ENCODE data around the gene IGSF11. TPM values are rescaled to one million over a fixed set of nuclear protein-coding genes. Genes with fewer than 3 reads are reported as not detected.

IGSF11 gene
- total and polyA plus RNA-seq, 2 of the 4 experiments (the other 2 are of a cell fraction): 0.18 TPM; not detected in 1

DNA sequence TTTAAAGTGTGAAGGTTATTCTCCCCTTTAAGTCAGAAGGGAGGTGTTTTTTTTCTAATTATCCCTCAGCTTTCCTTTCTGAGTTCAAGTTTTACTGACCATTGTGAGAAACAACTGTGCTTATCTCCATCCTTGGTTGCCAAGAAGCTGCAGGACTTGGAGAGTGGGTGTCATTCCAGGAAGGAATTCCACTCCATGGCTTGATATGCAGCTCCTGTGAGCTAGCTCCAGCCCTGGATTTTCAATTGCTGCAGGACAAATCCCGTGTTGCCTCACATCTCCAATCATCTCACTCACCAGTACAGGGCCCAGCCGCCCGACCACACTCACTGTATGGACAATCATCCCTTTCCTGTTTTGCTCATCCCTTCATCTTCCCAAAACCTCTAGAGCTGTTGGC, 122.5 kb downstream of the IGSF11 start:
- DNase-seq: no peak
- H3K9me1 ChIP-seq (ENCODE audit: insufficient read depth, low read length): no peaks in the 10 kb centered on the region
- no peak overlapping the region for H2BK120ac ChIP-seq (ENCODE audit: low read depth, low read length)
- H3K23ac ChIP-seq (ENCODE audit: low read depth, low read length): no peak overlapping the region
- H3K4me1 ChIP-seq (ENCODE audit: control insufficient read depth, insufficient read depth, low read length): no peaks in the 10 kb centered on the region
- no peak overlapping the region for H3K14ac ChIP-seq (replicated peaks; ENCODE audit: low read depth, low read length)
- CTCF ChIA-PET: no interaction called here
- no peak overlapping the region for H2AK5ac ChIP-seq (ENCODE audit: low read depth, low read length)
- POLR2A ChIA-PET (ENCODE audit: unreplicated experiment): no interaction called here
- no peaks in the 10 kb centered on the region for H3K27me3 ChIP-seq (ENCODE audit: control insufficient read depth, insufficient read depth, low read length)
- no peaks in the 10 kb centered on the region for H3K79me1 ChIP-seq (ENCODE audit: low read depth in 1 of 2, low read length in 2 of 2)
- H4K5ac ChIP-seq (ENCODE audit: low read depth, low read length): no peak overlapping the region
- H3K56ac ChIP-seq (ENCODE audit: extremely low read depth, insufficient read depth, low read length): no peak overlapping the region
- H3K4ac ChIP-seq (ENCODE audit: low read depth, low read length): no peak overlapping the region
- no peak overlapping the region for H4K8ac ChIP-seq (ENCODE audit: low read depth in 2 of 2, low read length in 2 of 2)
- no peak overlapping the region for H3K4me2 ChIP-seq (ENCODE audit: low read depth, low read length)
- H2BK15ac ChIP-seq (ENCODE audit: low read depth, low read length): no peak overlapping the region
- no peak overlapping the region for H2BK5ac ChIP-seq (ENCODE audit: low read depth, low read length, poor library complexity, severe bottlenecking)
- H2AFZ ChIP-seq (replicated peaks; ENCODE audit: low read length, poor library complexity): no peak overlapping the region
- no peaks in the 10 kb centered on the region for H3K36me3 ChIP-seq (ENCODE audit: control insufficient read depth, insufficient read depth, low read length)
- H3K4me3 ChIP-seq (ENCODE audit: insufficient read depth, low read depth, low read length): no peak overlapping the region
- ATAC-seq (ENCODE audit: low read depth): no peak
- H3K18ac ChIP-seq (ENCODE audit: low read depth, low read length): no peak overlapping the region
- H2AK9ac ChIP-seq (replicated peaks; ENCODE audit: low read depth, low read length, poor library complexity): no peak overlapping the region
- H2BK20ac ChIP-seq (ENCODE audit: low read depth, low read length): no peak overlapping the region
- no peak overlapping the region for H4K91ac ChIP-seq (ENCODE audit: insufficient read depth, low read depth, low read length)
- H3K9me3 ChIP-seq (ENCODE audit: control insufficient read depth, insufficient read depth, low read length): no peaks in the 10 kb centered on the region
- dilution Hi-C loops (cut with HindIII; ENCODE audit: low sequenced_read_pairs, unreplicated experiment) (no loop called here), in situ Hi-C loops (cut with MboI; ENCODE audit: low sequenced_read_pairs) (no loop called here), intact Hi-C loops (cut with micrococcal nuclease) (no loop called here)
- no CpG with 5 or more reads among the region's 3 CpGs for WGBS, 2 experiments (ENCODE audit: extremely low coverage in 2 of 2, insufficient read length in 1 of 2)
- TF ChIP-seq, protein P1, sequence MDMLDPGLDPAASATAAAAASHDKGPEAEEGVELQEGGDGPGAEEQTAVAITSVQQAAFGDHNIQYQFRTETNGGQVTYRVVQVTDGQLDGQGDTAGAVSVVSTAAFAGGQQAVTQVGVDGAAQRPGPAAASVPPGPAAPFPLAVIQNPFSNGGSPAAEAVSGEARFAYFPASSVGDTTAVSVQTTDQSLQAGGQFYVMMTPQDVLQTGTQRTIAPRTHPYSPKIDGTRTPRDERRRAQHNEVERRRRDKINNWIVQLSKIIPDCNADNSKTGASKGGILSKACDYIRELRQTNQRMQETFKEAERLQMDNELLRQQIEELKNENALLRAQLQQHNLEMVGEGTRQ (IDR thresholded peaks at IDR 0.05; ENCODE audit: low read depth, low read length): no peak
- no peak for TF ChIP-seq MXI1 (IDR thresholded peaks at IDR 0.05; ENCODE audit: borderline replicate concordance, low read depth, low read length)
- no peak for TF ChIP-seq NFE2L2 (IDR thresholded peaks at IDR 0.05; ENCODE audit: low read depth, low read length)
- no peak for TF ChIP-seq RAD21 (IDR thresholded peaks at IDR 0.05; ENCODE audit: low read length)
- TF ChIP-seq MAFK (IDR thresholded peaks at IDR 0.05; ENCODE audit: low read depth, low read length): no peak
- H3K27ac ChIP-seq (ENCODE audit: insufficient read depth, low read length): no peak overlapping the region
- H4K20me1 ChIP-seq (ENCODE audit: insufficient read depth, low read length): no peaks in the 10 kb centered on the region
- no peak overlapping the region for H3K9ac ChIP-seq (ENCODE audit: low read depth, low read length)
- BruUV-seq (replicated peaks): no TSS peak
